Umbilical cord (tissue), 2 donors: Measurements from ENCODE around the gene HSD17B12. TPM values are rescaled to one million over a fixed set of nuclear protein-coding genes. Genes with fewer than 3 reads are reported as not detected.
A peak's percentile ranks its signal among the peaks of the same experiment; 100 is the strongest.

ENCODE experiments used
- DNase-seq: peaks from one replicate; pipeline ENCODE4 v3.0.0-alpha.2; 2015; ENCODE audit warnings: low spot score
- total RNA-seq: library from RNA; depleted of rRNA; stranded (reverse); fragments of >200 nt; gene quantifications from one replicate; pipeline ENCODE4 v1.2.3, GENCODE V29; 2014; ENCODE audit warnings: low replicate concordance; ENCODE audit not compliant: insufficient read depth

HSD17B12 gene
- total RNA-seq, 1 donor from 2014 or later = 116 TPM

DNA sequence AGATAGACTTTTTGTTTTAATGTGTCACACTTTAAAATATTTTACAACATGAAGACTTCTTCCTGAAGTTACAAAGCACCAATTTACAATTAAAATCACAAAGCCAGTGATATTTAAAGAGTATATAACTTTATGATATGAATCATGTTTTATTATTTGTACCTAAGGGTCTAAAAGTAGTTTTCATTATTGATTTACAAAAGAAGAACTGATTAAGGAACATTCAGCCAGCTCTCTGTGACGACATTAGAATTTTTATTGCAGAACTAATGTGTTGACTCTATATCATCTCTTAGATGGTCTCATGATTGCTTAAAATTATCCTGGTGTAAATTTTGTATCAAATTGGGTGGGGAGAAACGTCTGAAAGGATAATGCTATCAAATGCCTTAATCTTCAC lies 117.3 kb downstream of the HSD17B12 start:
- no peak for DNase-seq

DNA sequence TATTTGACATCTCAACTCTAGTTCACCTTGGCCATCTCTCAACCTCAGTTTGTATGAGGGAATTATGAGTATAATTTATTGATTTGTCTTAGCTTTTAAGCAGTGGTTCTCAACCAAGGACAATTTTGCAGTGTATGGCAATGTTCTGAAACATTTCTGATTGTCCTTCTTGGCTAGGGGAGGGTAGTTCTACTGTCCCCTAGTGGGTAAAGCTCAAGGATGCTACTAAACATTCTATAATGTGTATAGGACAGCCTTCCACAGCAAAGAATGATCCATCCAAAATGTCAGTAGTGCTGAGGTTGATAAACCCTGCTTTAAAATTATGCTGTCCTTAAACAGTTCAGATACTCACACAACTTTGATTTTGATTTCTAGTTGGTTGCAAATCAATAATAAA lies 122.0 kb downstream of the HSD17B12 start:
- no peak for DNase-seq

DNA sequence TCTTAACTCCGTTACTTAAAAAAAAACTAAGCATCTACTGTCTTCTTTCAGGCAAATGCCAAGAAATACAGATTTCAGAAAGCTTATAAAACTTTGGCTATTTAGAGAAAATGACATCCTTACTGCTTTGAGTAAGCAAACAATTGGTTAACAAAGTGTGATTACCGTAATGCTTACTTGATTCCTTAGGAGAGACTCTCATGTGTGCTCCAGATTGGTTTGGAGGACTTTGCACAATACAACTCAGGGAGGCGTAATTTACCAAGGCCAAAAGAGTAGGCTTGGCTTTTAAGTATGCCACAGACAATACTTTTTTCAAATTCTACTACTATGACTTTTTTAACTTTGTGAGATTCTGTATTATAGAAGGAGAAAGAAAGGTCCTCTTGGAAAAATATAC lies 123.2 kb downstream of the HSD17B12 start:
- DNase-seq = no peak

DNA sequence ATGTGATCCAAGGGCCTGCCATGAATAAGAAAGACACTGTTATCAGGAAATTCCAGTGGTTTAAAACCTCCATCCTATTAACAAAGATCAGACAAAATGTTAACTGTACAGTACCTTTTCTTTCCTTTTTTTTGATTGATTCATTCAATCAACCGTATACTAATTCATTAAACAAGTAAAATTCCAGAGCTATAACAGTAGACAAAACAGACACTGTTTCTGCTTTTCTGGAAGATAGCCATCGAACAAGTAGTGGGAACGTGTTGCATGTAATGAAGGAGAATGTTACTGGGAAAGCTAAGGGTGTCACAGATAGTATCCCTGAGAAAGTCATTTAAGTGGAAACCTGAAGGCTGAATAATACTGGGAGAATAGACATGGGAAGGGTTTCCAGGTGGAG lies 126.4 kb downstream of the HSD17B12 start:
- DNase-seq = no peak

DNA sequence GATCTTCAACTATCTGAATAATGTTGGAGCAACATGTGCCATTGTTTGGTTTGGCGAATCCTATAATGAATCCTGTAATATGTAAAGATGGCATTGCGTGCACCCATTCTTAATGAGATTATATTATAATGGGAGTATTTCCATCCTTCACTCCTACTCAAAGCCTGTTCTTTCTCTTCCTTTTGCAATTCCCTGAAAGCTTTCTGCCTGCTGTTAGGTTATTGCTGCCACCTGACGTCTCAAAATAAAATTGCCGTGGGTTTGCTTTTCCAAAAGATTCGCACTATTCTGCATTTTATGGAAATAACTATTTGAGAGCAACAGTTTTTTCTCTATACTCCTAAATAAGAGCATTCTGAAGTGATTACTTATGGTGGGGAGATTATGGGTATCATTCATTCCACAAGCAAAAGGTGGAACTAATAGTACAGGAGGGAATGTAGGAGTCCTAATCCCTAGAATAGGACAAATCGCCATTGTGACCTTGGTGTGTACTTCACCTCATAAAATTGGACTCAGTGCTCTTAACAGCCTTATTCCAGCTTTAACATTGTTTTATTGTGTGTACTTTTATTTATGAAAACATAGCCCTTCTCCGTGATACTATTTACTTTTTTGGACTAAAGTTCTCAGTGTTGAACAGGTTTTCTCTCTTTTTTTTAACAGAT lies 130.5 kb downstream of the HSD17B12 start:
- DNase-seq = peak; percentile 9

DNA sequence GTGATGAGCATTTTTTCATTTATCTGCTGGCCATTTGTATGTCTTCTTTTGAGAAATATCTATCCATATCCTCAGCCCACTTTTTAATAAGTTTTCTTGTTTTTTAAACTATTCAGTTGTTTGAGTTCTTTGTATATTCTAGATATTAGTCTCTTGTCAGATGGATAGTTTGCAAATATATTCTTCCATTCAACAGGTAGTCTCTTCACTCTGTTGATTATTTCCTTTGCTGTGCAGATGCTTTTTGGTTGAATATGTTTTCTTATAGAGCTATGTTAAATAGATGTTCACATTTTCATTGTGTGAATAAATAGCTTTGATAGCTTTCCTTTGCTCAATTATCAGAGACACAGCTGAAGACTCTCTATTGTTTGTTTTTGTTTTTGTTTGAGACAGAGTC lies 131.9 kb downstream of the HSD17B12 start:
- DNase-seq = no peak

DNA sequence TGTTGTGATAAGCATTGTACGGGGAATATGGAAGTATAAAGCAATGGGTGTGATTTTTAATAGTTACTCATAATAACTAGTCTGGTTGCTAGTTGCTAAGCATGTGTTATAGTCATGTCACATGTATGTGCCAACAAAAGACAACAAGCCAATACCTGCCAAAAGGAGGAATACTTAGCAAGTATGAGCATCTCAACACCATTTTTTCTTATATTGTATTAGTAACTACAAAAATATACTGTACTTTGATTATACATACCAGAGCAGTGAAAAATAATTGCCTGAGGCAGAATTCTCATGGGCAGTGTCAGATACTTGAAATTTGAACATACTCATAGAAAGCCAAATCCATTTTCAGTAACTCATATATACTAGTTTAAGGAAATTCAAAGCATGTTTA lies 137.7 kb downstream of the HSD17B12 start:
- DNase-seq = no peak

DNA sequence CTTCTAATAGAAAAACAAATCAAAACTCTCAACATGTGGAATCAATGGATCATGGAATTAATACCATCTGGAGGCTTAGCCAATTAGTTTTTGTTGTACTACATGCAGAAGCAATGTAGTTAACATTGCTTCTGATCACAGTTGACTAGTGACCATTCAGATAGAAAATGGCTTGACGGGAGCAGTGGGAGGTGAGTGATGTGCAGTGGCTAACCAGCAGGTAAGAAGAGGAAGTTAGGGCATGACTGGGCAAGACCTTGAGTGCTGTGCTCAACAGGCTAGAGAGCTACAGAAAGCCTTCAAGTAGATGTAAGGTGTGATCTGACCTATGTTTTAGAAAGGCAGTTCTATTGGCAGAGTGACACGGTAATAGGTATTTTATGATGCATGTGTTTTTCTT lies 139.4 kb downstream of the HSD17B12 start:
- DNase-seq = no peak

DNA sequence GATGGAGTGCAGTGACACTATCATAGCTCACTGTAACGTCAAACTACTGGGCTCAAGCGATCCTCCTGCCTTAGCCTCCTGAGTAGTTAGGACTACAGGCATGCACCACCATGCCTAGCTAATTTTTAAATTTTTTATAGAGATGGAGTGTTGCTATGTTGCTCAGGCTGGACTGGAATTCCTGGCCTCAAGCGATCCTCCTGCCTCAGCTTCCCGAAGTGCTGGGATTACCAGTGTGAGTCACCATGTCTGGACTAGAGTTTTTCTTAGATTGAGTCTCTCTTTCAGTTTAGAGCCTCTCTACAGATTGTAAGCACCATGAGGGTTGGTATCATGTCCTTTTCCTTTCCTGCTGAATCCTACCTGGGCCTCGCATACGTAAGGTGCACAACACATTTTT lies 142.8 kb downstream of the HSD17B12 start:
- DNase-seq = no peak

DNA sequence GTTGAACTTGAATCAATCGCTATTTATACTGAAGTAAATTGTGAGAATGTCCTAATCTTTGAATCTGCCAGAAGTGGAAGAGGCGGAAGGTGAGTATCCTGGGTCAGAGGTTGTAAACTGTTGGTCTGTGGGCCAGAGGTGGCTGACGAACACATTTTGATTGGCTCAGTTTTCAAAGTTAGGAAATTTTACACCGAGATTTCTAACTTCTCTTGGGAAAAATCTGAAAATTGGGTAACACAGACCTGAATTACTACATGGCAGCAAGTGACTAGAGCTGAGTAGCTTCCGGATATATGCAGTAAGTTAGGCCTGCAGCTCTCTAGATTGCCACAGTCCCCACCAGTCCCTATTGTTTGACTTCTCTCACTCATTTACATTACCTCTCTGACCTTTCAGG lies 143.3 kb downstream of the HSD17B12 start:
- DNase-seq = no peak

DNA sequence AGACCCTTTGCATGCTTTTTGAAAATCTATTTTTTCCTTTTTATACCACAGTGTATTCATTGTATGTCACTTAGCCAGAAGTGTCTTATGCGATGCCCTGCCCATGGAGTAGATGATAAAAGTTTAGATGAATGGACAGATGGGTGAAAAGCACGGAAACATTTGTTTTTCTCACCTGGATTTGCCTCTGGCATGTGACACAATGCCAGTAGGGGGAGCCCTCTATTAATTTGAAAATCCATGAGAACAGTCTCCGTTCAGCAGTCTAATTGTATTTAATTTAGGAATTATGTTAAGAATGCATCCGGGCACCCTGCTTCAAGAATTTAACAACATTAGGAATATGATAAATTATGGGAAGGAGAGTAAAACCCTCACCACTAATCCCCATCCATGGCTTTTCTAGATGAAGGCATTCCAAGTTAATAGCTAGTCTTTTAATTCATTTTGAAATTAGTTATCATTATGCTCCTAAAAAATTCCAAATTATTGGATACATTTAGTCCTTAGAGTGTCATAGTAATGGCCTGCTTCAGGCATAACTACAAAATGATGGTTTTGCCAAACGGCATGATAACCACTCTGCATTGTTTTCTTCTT lies 144.8 kb downstream of the HSD17B12 start:
- DNase-seq = no peak

DNA sequence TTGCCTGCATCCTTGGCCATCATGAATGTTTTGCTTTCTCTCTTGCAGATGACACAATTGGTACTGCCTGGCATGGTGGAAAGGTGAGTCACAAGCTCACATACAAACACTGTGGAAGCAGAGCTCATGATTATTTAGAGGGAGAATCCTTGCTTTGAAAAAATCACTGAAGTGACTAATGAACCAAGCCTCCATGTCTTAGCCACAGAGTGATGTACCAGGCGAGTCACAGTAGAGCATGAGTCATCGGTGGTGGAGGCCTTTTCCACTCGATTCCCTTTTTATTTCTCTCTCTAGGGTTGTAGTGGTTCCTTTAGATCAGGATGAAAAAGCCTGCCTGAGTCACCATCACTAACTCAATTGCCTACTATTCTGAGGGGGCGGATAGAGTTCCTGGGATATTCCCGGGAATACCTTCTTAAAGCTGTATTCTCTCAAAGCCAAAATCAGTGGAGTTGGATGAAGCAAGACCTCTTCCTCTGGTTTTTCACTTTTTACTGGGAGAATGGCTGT lies 150.4 kb downstream of the HSD17B12 start:
- DNase-seq = peak; percentile 64

DNA sequence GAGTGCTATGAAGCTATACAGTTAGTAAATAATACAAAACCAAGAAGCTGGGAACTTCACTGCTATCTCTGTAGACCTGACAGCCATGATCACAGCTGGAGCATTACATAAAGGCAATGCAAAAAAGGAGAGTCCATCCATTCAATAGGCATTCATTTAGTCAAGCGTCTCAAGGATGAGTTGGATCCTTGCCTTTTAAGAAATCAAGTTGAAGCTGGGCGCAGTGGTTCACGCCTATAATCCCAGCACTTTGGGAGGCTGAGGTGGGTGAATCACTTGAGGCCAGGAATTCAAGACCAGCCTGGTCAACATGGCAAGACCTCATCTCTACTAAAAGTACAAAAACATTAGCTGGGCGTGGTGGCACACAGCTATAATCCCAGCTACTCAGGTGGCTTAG lies 152.0 kb downstream of the HSD17B12 start:
- no peak for DNase-seq

DNA sequence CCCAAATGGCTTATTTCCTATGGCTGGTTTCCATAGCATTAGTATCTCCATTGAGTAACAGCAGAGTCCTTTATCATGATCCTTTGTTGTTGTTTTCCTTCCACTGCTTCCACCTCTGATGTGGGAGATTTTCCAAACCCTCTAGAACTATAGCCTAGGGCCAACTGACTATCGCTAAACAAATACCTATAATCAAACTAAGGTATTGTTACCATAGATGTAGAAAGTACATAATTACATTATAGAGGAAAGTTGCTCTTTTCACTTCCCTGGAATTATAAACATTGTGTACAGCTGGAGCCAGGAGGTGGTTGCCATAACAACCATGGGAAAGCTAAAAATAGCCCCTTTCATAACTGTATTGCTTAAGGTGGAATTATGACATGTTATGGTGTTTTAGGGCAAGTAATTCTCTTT lies 153.1 kb downstream of the HSD17B12 start:
- peak; percentile 45 for DNase-seq

DNA sequence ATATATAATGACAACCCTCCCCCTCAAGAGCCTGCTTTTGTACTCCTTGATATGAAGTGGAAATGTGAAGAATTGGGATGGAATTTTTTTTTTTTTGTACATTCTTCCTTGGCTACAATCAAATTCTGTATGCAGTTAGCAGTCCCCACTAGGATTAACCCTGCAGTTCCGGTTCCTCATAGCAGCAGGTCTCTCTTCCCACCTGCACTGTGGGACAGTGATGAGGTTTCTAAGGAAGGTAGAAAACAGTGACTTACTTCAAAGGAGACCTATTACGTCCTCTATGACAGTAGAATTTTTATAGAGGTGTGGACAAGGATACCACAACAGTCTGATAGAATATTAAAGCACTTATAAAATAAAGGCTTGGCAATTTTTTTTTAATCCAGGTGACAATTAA lies 153.7 kb downstream of the HSD17B12 start:
- DNase-seq = no peak

DNA sequence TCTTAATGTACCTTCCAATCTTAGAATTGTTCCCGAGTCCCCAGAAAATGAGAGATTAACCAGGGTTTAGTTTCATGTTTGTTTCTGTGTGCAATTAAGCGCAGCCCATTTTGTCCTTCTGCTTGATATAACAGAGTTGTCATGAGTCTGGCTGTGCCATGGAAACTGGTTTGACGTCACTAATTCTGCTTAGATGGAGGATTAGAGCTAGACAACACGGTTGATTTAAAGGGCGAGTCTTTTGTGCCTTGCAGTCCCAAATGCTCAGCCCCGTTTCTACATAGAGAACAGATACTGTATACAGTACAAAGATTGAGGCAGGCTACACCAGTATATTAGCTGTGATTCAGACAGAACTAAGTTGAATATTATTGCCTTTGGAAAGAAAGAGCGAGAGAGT lies 154.6 kb downstream of the HSD17B12 start:
- no peak for DNase-seq

DNA sequence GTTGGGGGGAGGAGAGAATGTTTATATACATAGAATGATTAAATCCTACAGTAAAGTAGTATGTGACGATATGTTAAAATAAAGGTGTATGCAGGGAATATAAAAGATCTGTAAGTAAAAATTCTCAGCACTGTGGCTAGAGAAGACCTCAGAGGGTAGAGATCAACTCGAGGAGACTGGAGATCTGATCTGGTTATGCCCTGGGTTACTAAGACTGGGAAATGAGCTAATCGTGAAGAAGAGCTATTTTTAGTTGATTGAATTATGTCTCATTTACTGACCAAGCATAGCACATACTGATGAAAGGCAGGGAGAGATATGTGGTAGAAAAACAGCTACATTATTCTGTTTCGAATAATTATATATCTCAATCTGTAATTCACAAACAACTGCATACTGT lies 157.3 kb downstream of the HSD17B12 start:
- no peak for DNase-seq

DNA sequence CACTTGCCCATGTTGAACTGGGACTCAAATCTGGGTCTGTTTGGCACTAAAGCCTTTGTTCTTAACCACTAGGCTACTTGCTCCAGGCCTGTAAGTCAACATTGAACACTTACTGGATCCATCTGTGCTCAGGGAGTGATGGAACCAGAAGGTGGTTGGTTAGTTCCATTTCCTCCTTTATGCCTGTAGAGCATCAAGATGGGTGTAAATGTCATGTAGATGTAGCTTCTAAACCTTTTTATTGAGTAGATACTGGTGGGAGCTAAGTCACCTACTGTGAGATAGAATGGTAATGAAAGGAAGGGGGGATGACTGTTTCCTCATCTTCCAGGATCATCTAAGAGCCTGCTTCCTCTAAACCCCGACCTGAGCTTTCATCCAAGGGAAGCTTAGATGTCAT lies 161.5 kb downstream of the HSD17B12 start:
- no peak for DNase-seq

DNA sequence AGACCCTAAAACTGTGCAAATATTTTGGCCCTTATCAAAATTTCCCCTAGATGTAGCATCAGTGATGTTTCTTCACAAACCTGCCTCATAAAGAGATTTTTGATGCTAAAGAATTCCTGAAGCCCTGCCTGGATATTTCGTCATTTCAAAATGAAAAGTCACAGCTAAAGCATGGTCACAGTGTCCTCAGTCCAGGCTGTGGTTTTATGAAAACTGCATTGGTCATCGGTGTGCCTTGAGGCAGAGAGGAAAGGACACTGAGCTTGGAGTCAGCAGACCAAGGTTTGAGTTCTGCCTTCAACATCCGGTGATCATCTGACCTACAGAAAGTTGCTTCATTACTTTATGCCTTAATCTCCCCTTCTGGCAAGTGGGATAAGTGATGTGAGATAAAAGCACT lies 165.3 kb downstream of the HSD17B12 start:
- DNase-seq = no peak

DNA sequence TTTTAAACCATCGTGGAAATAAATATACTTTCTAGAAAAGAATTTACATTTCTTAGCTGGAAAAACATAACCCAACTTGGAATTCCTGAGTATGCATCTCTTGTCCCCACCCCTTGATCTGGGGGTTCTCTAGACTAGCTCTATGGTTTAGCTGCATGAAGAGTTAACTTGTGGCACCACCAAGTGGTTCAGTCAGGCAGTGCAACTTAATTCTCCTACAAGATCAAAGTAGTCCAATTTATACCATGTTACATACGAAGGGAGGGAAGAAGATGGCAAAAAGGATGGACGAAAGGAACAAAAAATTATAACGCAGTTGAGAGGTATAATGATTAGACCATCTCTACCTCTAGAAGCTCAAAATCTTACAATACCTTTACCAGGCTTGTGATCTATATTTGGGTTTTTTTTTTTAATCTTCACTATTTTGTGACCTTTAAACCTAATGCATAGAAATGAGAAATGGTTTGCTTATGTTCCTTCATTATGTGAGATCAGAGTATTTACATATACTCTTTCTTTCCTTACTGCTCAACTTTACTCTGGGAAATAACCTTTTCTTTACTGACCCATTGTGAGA lies 171.6 kb downstream of the HSD17B12 start:
- DNase-seq = peak; percentile 59

DNA sequence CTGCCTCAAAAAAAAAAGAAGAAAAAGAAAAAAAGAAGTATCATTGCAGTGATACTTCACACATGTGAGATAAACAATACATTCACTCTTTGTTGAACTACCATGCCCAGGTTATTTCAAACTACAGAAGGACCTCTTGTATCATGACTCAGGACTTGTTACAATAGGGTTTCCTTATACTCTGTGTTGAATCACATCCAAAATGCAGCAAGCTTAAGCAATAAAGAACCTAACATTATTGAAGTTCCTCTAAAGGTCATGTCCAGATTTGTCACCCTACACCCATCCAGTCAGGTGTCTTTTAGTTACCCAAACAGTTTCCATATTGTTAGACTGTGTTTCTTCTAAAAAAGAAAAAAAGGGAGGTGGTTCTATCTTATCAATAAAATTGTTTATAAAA lies 173.2 kb downstream of the HSD17B12 start:
- DNase-seq = no peak

DNA sequence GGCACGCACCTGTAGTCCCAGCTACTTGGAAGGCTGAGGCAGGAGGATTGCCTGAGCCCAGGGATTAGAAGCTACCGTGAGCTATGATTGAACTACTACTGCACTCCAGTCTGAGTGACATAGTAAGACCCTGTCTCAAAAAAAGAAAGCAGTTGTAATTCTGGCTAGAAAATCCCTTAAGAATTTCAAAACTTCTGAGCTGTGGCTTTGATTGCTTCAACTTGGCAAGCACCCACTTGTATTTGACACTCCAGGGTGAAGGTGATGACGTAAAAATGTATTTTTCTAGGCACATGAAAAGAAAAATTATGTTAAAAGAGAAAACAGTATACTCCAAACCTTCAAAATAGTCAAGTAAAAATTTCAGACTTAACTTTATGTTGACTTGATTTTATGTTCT lies 176.5 kb downstream of the HSD17B12 start:
- DNase-seq = no peak

DNA sequence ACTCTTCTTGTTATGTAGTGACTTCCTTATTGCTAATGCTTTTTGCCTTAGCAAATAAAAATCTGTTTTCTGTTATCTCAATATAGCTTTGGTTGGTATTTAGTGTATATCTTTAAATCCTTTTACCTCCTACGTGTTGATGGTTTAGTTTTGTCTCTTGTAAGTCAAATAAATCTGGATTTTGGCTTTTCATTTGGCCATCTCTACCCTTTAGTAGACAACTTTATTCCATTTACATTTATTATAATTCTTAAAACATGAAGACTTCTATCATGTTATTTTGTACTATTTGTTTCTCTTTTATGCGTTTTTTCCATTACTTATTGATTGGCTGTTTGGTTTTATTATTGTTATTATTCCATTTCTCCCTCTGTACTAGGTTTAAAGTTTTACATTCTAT lies 180.6 kb downstream of the HSD17B12 start:
- no peak for DNase-seq
